ENCODE data around the gene SUSD2.
"Not testable (repeated sequence)": the region's sequence is repeated elsewhere in the genome, so short reads cannot be mapped to it uniquely, and the experiment has no call there.

Gene SUSD2

DNA sequence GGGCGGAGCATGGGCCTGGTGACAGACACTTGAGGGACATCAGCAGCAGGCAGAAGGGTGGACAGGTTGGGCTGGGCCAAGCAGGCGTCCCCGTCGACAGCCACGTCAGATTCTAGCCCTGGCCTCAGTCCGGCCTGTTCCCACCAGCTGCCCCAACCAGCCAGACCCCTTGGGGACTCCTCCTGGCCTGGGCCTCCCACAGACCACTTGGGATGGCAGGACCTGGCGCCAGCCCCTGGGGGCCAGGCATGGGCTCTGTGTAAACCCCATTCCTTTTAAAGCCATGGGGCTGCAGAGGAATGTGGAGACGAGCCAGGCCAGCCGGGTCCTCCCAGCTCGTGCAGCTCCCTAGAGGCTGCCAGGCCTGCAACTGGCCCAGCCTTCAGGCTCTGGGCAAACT, 4.7 kb upstream of the SUSD2 start:
- DNase-seq (ENCODE audit: low read depth in 1 of 2, low spot score in 1 of 2), result no peak

DNA sequence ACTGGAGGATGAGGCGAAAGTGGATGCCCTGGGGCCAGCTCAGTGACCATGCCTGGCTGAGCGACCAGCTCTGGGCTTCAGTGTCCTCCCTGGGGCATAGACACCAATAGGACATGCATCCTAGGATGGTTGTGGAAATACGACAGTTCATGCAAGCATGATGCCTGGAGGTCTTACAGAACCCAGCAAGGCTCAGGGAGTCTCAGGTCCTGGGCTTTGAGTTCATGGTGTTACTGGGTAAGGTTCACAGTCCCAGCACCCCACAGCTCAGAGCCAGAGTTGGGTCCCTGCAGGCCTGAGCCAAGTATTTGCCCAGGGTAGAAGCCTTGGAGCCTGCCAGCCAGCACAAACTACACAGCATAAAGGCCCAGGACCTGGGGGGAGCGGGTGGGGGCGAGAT, 4.2 kb upstream of the SUSD2 start:
- no peak for DNase-seq (ENCODE audit: low read depth in 1 of 2, low spot score in 1 of 2)

DNA sequence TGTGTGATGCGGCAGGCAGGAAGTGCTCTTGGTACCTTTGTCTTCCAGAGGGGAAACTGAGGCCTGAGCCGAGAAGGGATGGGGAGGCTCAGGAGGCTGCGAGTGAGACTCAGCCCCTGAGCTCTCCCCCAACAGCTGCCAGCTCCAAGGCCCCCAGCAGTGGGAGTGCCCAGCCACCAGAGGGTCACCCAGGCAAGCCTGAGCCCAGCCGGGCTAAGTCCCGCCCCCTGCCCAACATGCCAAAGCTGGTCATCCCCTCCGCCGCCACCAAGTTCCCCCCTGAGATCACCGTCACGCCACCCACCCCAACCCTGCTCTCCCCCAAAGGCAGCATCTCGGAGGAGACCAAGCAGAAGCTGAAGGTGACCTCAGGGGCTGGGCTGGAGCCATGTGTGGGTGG, 3.8 kb upstream of the SUSD2 start:
- no peak for DNase-seq (ENCODE audit: low read depth in 1 of 2, low spot score in 1 of 2)

DNA sequence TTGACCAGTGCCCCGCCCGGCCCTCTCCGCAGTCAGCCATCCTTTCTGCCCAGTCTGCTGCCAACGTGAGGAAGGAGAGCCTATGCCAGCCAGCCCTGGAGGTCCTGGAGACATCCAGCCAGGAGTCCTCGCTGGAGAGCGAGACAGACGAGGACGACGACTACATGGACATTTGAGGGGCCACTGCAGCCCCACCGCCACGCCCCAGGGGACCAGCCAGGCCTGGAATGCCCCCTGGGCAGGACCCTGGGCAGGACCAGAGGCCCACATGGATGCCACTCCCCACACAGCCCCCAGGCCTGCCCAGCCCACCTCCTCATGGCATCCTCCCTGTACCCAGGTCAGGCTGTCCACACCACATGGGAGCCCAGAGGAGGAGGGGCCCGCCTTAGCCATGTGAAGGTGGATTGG, 3.3 kb upstream of the SUSD2 start:
- no peak for DNase-seq (ENCODE audit: low read depth in 1 of 2, low spot score in 1 of 2)

DNA sequence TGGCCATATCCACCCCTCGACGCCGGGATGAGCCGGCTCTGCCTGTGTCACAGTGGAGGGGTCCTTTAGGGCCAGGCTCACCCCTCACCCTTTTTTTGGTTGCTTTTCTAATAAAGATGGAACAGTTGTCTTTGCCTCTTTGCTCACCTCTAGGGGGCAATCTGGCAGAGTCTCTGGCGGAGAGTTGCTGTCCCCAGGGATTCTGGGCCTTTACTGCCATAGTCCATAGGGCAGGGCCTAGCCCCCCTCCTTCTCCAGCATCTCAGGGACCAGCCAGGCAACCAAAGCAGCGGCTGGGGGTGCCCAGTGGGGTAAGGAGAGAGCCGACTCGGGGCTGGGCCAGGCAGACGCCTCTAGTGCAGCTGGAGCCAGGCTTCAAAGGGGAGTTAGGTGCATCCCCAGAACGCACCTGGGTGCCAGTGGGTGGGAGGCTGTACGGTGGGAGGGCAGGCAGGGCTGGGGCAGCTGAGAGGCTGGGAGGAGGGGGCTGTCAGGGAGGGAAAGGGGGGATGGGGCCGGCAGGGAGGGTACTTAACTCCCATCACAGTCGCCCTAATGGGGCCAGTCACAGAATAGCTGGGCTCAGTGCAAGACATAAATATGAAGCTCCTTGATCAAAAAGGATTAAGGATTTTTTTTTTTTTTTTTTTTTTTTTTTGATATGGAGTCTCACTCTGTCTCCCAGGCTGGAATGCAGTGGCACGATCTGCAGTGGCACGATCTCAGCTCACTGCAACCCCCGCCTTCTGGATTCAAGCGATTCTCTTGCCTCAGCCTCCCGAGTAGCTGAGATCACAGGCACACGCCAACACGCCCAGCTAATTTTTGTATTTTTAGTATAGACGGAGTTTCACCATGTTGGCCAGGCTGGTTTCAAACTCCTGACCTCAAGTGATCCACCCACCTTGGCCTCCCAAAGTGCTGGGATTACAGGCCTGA, 2.5 kb upstream of the SUSD2 start:
- DNase-seq (ENCODE audit: low read depth in 1 of 2, low spot score in 1 of 2), result no peak

DNA sequence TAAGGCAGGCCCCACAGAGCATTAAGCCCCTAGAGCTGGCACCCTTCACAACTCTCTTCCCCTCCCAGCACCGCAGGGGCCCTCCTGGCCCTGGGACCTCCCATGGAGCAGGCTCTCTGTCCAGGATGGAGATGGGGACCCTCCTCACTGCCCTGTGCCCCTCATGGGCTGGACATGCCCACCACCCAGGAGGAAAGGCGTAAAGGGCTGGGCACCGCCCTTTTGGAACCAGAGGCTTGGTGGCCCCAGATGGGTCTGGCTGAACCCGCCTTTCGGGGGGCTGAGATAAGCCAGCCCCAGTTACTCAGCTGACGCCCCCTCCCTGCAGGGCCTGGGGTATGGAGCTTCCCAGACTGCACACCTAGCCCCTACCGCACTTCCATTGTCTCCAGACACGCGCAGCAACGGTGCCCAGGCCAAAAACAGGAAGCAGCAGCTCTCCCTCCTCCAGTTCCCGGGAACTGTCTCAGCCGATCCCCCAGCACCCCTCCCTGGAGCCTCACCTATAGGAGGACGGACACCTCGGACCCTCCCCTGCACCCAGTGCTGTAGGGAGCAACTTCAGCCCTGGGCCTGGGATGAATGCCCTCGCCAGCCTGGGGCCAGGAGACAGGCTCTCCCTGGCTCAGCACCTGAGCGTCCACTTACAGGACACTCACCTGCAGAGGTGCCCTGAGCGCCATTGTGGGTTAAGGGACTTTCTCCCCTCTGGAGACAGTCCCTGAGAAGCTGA, 1.6 kb upstream of the SUSD2 start:
- no peak for DNase-seq (ENCODE audit: low read depth in 1 of 2, low spot score in 1 of 2)

DNA sequence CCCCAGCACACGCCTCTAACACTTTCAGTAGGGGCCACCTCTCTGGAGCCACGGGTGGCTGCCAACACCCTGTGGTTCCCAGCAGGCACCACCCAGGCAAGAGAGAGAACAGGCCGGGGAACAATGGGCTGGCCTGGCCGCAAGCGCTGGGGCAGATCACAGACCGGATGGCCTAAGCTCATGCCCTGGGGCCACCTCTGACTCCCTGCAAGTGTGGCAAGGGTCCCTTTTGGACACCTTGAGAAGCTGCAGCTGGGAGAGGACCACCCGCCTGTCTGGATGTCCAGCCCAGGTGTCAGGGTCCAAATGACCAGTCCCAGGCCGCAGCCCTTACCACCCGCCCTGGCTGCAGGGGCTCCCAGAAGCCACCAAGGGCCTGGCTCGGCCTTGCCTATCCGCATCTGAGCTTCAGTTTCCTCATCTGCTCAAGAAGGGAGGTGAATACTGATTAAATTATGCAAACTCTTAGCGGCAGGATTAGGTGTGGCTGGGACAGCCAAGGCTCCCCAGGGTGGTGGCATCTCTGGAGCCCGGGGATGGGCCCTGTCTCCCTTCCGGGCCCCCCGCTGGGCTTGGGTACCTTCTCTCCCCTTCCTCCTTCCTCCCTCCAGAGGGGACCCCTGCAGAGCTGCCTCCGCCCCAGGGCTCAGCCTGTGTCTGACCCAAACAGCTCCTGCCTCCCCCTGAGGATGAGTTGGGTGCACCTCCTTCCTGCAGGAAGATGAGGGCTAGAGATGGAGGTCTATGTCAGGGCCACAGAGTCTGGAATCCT, 785 bp upstream of the SUSD2 start:
- DNase-seq (ENCODE audit: low read depth in 1 of 2, low spot score in 1 of 2), result no peak

DNA sequence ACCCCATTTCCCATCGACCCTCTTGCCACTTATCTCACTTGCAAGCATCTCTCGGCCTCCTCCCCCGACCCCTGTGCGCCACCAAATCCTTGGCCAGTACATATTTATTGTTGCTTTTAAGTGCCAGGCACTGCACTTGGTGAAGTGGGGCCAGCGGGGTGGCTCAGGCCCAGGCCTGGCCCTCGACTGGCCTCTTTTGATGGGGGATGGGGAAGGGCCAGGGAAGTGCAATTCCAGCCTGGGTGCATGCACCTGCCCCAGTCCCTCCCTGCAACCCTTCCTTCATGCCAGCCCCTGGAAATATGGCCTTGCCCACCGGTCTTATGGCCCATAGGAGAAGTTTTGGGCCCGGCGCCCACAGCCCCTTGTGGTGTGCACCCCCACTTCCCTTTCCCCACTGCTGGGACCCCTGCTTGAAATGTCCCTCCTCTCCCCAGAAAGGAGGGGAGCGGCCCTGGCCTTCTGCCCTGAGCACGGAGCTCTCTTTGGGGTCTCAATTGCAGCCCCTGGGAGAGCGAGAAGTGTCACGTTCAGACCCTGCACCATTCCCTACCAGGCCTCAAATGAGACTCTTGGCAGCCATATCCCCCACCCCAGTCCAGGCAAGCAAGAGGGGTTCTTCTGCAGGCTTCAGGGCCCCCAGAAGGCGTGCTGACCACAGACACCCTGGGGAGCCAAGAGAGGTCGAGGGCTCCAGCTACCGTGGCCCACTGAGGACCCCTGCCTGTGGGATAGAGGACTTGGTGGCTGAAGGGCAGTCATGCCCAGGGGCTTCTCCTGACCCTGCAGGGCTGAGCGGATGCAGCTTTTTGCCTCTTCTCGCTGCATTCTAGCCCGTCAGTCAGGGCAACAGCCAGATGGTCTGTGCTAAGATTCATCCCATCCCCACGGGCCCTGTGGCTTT, 961 bp downstream of the SUSD2 start:
- no peak for DNase-seq (ENCODE audit: low read depth in 1 of 2, low spot score in 1 of 2)

DNA sequence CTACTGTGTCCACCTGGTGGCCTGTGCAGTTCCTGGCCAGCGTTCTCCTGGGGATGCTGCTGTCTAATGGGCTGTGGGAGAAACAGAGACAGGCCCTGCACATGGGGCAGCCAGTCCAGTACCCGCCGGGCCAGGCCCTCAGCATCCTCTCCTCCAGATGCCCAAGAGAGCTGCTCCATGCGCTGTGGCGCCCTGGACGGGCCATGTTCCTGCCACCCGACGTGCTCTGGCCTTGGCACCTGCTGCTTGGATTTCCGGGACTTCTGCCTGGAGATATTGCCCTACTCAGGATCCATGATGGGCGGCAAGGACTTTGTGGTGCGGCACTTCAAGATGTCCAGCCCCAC, 1.6 kb downstream of the SUSD2 start:
- not testable (repeated sequence) for DNase-seq (ENCODE audit: low read depth in 1 of 2, low spot score in 1 of 2)

DNA sequence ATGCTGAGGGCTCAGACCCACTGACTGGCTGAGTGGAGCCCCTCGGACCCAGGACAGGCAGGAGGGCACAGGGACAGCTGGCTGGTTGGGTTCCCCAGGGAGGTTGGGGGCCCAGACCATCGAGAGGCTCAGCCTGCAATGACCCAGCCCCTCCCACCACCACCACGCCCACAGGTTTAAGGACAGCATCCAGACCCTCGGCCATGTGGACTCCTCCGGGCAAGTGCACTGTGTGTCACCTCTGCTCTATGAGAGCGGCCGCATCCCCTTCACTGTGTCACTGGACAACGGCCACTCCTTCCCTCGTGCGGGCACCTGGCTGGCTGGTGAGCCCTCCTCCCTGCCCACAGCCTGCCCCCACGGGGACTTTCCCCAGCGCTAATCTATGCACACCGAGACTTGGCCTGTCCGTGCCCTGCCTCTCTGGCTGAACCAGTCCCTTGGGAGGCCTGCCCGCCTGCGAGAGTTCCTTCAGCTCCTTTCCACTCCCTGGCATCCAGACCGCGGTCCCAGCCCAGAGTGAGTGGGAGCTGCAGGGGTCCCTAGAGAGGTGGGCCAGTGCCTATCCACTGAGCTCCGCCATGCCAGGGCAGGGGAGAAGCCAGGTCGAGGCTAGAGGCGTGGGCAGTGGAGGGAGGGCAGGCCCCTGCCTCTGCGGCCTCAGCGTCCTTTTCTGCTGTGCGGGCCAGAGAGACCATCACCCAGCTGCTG, 2.2 kb downstream of the SUSD2 start:
- no peak for DNase-seq (ENCODE audit: low read depth in 1 of 2, low spot score in 1 of 2)

DNA sequence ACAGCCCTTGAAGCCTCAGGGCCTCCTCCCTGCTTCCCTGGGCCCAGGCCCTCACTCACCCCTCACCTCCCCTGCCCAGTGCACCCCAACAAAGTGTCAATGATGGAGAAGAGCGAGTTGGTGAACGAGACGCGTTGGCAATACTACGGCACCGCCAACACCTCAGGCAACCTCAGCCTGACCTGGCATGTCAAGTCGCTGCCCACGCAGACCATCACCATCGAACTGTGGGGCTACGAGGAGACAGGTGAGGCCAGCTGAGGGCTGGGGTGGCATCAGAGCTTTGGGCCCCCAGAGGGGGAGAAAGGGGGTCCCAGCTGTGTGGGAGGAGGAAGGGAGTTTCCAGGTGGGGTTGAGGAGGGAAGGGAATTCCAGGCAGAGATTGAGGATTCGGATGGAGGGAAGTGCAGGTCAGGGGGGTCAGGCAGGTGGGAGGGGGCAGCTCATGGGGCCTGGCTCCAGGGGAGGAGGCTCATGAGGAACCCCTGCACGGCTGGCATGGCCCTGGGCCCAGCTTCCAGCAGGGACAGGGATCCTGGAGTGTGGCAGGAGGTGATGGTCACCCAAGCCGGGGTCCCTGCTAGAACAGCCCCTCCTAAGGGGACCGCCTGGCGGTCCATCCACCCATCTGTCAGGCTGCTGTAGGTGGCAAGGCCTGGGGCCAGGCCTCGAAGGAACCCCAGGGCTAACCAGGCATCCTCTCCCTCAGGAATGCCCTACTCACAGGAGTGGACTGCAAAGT, 2.9 kb downstream of the SUSD2 start:
- no peak for DNase-seq (ENCODE audit: low read depth in 1 of 2, low spot score in 1 of 2)

DNA sequence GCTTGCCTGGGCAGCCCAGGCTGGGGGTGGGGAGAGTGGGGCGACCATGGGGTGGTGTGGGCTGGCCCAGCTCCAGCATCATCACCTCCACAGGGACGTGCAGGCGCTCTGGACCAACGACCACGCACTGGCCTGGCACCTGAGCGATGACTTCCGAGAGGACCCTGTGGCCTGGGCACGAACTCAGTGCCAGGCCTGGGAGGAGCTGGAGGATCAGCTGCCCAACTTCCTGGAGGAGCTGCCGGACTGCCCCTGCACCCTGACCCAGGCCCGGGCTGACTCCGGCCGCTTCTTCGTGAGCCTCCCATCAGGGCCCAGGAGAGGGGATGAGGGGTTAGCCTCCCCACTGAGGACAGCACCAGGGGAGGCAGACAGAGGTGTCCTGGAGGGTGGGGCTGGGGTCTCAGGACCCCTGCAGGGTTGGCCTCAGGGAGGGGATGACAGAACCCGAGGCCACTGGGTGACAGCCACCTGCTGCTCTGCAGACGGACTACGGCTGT, 3.8 kb downstream of the SUSD2 start:
- DNase-seq (ENCODE audit: low read depth in 1 of 2, low spot score in 1 of 2), result no peak

DNA sequence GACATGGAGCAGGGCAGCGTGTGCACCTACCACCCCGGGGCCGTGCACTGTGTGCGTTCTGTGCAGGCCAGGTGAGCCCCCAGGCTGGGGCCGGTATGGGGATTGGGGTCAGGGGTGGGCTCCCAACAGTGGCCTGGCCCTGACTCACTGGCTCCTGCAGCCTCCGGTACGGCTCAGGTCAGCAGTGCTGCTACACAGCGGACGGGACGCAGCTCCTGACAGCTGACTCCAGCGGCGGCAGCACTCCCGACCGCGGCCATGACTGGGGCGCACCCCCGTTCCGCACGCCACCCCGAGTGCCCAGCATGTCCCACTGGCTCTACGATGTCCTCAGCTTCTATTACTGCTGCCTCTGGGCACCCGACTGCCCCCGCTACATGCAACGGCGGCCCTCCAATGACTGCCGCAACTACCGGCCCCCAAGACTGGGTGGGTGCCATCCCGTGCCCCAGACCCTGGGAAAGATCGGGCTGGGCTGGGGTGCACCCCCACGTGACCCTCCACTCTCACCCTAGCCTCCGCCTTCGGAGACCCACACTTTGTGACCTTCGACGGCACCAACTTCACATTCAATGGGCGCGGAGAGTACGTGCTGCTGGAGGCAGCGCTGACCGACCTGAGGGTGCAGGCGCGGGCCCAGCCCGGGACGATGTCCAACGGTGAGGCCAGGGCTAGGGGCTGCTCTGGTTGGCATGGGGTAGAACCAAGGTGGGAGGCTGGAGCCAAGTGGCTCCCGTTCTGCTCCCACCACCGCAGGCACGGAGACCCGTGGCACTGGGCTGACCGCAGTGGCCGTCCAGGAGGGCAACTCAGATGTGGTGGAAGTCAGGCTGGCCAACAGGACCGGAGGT, 4.4 kb downstream of the SUSD2 start:
- DNase-seq (ENCODE audit: low read depth in 1 of 2, low spot score in 1 of 2), result no peak

DNA sequence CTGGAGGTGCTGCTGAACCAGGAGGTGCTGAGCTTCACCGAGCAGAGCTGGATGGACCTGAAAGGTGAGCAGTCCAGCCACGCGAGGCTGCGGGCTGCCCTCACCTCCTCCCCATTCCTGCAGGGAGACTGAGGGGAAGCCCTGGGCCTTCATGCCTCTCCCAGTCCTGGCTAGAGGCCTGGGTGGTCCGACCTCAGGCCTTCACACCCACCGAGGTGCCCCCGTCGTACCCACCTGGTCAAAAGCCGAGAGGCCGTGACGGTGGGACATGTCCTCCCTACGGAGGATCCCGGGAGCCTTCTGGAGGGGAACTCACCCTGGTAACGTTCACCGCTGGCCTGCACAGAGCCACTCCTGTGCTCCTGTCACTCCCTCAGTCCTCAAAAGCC, 5.1 kb downstream of the SUSD2 start:
- no peak for DNase-seq (ENCODE audit: low read depth in 1 of 2, low spot score in 1 of 2)

DNA sequence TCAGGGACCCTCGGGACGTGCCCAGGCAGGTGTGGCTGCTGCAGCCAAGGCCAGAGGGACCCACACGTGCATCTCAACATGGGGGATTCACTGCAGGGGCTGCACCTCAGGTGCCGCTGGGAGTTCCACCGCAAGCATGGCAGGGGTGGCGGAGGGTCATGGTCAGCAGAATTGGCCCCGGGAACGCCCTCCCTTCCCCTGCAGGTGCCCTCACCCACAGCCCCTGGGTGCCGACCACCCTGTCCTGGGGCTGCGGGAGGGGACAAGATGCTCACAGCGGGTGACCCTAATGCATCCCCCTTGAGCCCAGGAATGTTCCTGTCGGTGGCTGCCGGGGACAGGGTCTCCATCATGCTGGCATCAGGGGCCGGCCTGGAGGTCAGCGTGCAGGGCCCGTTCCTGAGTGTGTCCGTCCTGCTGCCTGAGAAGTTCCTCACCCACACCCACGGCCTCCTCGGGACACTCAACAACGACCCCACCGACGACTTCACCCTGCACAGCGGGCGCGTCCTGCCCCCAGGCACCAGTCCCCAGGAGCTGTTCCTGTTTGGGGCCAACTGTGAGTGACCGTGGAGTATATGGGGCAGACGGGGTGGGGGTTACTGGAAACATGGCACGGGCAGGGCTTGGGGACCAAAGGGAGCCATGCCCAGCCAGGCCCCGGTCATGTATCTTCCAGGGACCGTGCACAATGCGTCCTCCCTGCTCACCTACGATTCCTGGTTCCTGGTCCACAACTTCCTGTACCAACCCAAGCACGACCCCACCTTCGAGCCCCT, 5.8 kb downstream of the SUSD2 start:
- no peak for DNase-seq (ENCODE audit: low read depth in 1 of 2, low spot score in 1 of 2)

DNA sequence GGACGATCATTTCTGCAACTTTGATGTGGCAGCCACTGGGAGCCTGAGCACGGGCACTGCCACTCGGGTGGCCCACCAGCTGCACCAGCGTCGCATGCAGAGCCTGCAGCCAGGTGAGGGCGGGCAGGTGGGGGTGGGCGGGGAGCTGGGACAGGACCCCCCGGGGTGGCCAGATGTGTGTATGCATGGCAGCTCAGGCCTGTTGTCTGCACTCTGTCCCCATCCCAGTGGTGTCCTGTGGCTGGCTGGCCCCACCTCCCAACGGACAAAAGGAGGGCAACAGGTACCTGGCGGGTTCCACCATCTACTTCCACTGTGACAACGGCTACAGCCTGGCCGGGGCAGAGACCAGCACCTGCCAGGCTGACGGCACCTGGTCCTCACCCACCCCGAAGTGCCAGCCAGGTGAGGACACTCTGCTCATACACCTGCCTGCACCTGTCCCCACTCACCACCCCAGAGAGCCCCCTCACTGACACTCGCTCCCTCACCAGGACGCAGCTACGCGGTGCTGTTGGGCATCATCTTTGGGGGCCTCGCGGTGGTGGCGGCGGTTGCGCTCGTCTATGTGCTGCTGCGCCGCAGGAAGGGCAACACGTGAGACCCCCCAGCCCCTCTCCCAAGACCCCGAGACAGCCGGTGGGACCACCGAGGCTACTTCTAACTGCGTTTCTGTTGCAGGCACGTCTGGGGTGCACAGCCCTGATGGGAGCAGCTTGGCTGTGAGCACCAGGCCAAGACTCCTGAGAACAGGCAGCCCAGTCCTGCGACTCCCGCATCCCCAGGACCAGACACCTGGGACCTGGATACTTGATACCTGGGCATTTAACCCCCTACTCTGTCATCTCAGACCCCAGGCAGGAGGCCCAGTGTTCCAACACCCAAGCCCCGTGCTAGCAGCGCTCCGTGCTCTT, 6.7 kb downstream of the SUSD2 start:
- DNase-seq (ENCODE audit: low read depth in 1 of 2, low spot score in 1 of 2), result no peak

Data from activated T-helper 1 cell treated with anti-CD3 and anti-CD28 coated beads, Interleukin-2, amount 50 U/mL, for 16 hours (primary cell).